Ovary (tissue), 3 donors: ENCODE measurements around the gene LEMD3.

ENCODE experiments used
- CTCF ChIP-seq, 3 donors: fragments of 450-650 bp in 2 of 3; fragments of 200-600 bp in 1 of 3; IDR thresholded peaks; one replicate each; pipeline versions ENCODE4 v1.5.1 to v1.8.0; 2016 to 2022; ENCODE audit warnings: antibody characterized with exemption in 3 of 3, mild to moderate bottlenecking in 1 of 3
- EP300 ChIP-seq: sonication (generic); formaldehyde crosslinking; IDR thresholded peaks from one replicate; pipeline ENCODE4 v1.6.1; 2017; ENCODE audit warnings: antibody characterized with exemption
- POLR2A ChIP-seq: fragments of 450-650 bp; IDR thresholded peaks from one replicate; pipeline ENCODE4 v1.6.1; 2017; ENCODE audit warnings: antibody characterized with exemption, mild to moderate bottlenecking, moderate library complexity
- donor health status: DM: no; HTN: no; CAD: no.

- TF ChIP-seq CTCF (IDR thresholded peaks at IDR 0.05) = no peak
- no peak for TF ChIP-seq POLR2A
- no peak for TF ChIP-seq EP300
Measured at GRCh38 chr12:65209655-65210043, 40.3 kb downstream of the LEMD3 start.
